OCI-LY1 (cell line): ENCODE results near the gene PRRC2C.

ENCODE experiments used
- H2AFZ ChIP-seq: fragments of 200-600 bp; sonication (generic), shearing (Covaris generic); 2 replicates; pipeline ENCODE4 v1.6.0; 2014; ENCODE audit warnings: antibody characterized with exemption, mild to moderate bottlenecking, low read length
- H3F3A ChIP-seq: fragments of 200-600 bp; sonication (generic), shearing (Covaris generic); 2 replicates; pipeline ENCODE4 v1.6.0; 2014; ENCODE audit warnings: mild to moderate bottlenecking, antibody characterized with exemption, low read length, moderate library complexity; ENCODE audit not compliant: insufficient read depth
- H3K27ac ChIP-seq: fragments of 200-600 bp; sonication (generic); 2 replicates; pipeline ENCODE4 v1.5.1; 2014; ENCODE audit warnings: low read length, mixed run types, mild to moderate bottlenecking, low read depth; ENCODE audit not compliant: poor library complexity, severe bottlenecking
- H3K27me3 ChIP-seq: fragments of 200-600 bp; sonication (generic); 2 replicates; pipeline ENCODE4 v1.6.0; 2014; ENCODE audit warnings: antibody characterized with exemption, mild to moderate bottlenecking, low read length, moderate library complexity; ENCODE audit not compliant: insufficient read depth
- H3K36me3 ChIP-seq: fragments of 200-600 bp; sonication (generic); 2 replicates; pipeline ENCODE4 v1.6.1; 2014; ENCODE audit warnings: mild to moderate bottlenecking, antibody characterized with exemption, low read length, moderate library complexity, mixed read lengths; ENCODE audit not compliant: insufficient read depth
- H3K4me1 ChIP-seq: fragments of 200-600 bp; sonication (generic); 2 replicates; pipeline ENCODE4 v1.5.1; 2014; ENCODE audit warnings: mild to moderate bottlenecking, low read length, moderate library complexity; ENCODE audit not compliant: insufficient read depth, severe bottlenecking
- H3K4me2 ChIP-seq: fragments of 200-600 bp; sonication (generic), shearing (Covaris generic); 2 replicates; pipeline ENCODE4 v1.6.1; 2014; ENCODE audit warnings: low read length
- H3K4me3 ChIP-seq: fragments of 200-600 bp; sonication (generic); 2 replicates; pipeline ENCODE4 v1.5.1; 2014; ENCODE audit warnings: low read length, low read depth, mild to moderate bottlenecking, mixed read lengths; ENCODE audit not compliant: poor library complexity, severe bottlenecking
- H3K79me2 ChIP-seq: fragments of 200-600 bp; shearing (Covaris generic); 2 replicates; pipeline ENCODE4 v1.6.1; 2016; ENCODE audit warnings: mixed run types, low read length, mixed read lengths; ENCODE audit not compliant: insufficient read depth
- H3K9ac ChIP-seq: fragments of 200-600 bp; sonication (generic), shearing (Covaris generic); 2 replicates; pipeline ENCODE4 v1.6.1; 2014; ENCODE audit warnings: mild to moderate bottlenecking, low read length, mixed read lengths
- H3K9me2 ChIP-seq: fragments of 200-600 bp; sonication (generic), shearing (Covaris generic); 2 replicates; pipeline ENCODE4 v1.6.1; 2014; ENCODE audit warnings: low read depth, mild to moderate bottlenecking, low read length, mixed read lengths
- H3K9me3 ChIP-seq: fragments of 200-600 bp; shearing (Covaris generic); 2 replicates; pipeline ENCODE4 v1.6.1; 2014; ENCODE audit warnings: low read length, mixed read lengths
- H4K20me1 ChIP-seq: fragments of 200-600 bp; sonication (generic), shearing (Covaris generic); 2 replicates; pipeline ENCODE4 v1.6.0; 2016; ENCODE audit warnings: mild to moderate bottlenecking, low read length; ENCODE audit not compliant: insufficient read depth
- CTCF ChIP-seq: fragments of 200-600 bp; sonication (generic), shearing (Covaris generic); IDR thresholded peaks from 2 replicates; pipeline ENCODE4 v1.5.1; 2017; ENCODE audit warnings: mild to moderate bottlenecking, antibody characterized with exemption, low read length, moderate library complexity, mixed read lengths
- EZH2 ChIP-seq: fragments of 200-600 bp; sonication (generic), shearing (Covaris generic); IDR thresholded peaks from 2 replicates; pipeline ENCODE4 v1.8.0; 2017; ENCODE audit warnings: borderline replicate concordance, mixed run types, mild to moderate bottlenecking, antibody characterized with exemption, low read length, moderate library complexity, mixed read lengths

Gene PRRC2C

GRCh38 chr1:171606402-171606941 is 121.1 kb downstream of the PRRC2C start:
- H3K36me3 ChIP-seq, result no peaks in the 10 kb centered on the region
- peaks cover 6% of the 10 kb centered on the region for H3K4me1 ChIP-seq
- H4K20me1 ChIP-seq, result no peaks in the 10 kb centered on the region
- no peaks in the 10 kb centered on the region for H3K9me3 ChIP-seq
- H2AFZ ChIP-seq, result peak overlapping the region; percentile 97
- no peaks in the 10 kb centered on the region for H3F3A ChIP-seq
- peak overlapping the region; percentile 36 for H3K27ac ChIP-seq
- H3K9me2 ChIP-seq, result no peaks in the 10 kb centered on the region
- H3K4me2 ChIP-seq, result no peak overlapping the region
- H3K4me3 ChIP-seq, result no peak overlapping the region
- no peak for TF ChIP-seq EZH2
- no peak for TF ChIP-seq CTCF
- H3K9ac ChIP-seq, result peak overlapping the region; percentile 37; the same call in 1 of the 2 replicates
- H3K79me2 ChIP-seq, result no peaks in the 10 kb centered on the region
- H3K27me3 ChIP-seq, result no peaks in the 10 kb centered on the region

- no peaks in the 10 kb centered on the region for H3K36me3 ChIP-seq
- H3K4me1 ChIP-seq, result peaks cover 8% of the 10 kb centered on the region
- no peaks in the 10 kb centered on the region for H3K9me3 ChIP-seq
- H2AFZ ChIP-seq, result no peak overlapping the region
- no peak overlapping the region for H3K4me3 ChIP-seq
- TF ChIP-seq EZH2 (no peak), CTCF (no peak)
- H3F3A ChIP-seq, result no peaks in the 10 kb centered on the region
- no peak overlapping the region for H3K4me2 ChIP-seq
- no peaks in the 10 kb centered on the region for H3K9me2 ChIP-seq
- no peak overlapping the region for H3K9ac ChIP-seq
- no peaks in the 10 kb centered on the region for H4K20me1 ChIP-seq
- no peaks in the 10 kb centered on the region for H3K79me2 ChIP-seq
- no peaks in the 10 kb centered on the region for H3K27me3 ChIP-seq
- H3K27ac ChIP-seq, result no peak overlapping the region
These were observed 125.1 kb downstream of the PRRC2C start for GRCh38 chr1:171610385-171610784.

- no peak overlapping the region for H3K27ac ChIP-seq
- H3K9ac ChIP-seq, result no peak overlapping the region
- H3F3A ChIP-seq, result no peaks in the 10 kb centered on the region
- TF ChIP-seq EZH2 (no peak), CTCF (no peak)
- peaks cover 11% of the 10 kb centered on the region for H3K4me1 ChIP-seq
- H3K4me3 ChIP-seq, result no peak overlapping the region
- no peaks in the 10 kb centered on the region for H3K27me3 ChIP-seq
- H3K36me3 ChIP-seq, result no peaks in the 10 kb centered on the region
- no peak overlapping the region for H3K4me2 ChIP-seq
- no peaks in the 10 kb centered on the region for H3K9me3 ChIP-seq
- no peaks in the 10 kb centered on the region for H3K9me2 ChIP-seq
- H2AFZ ChIP-seq, result no peak overlapping the region
- H3K79me2 ChIP-seq, result no peaks in the 10 kb centered on the region
- no peaks in the 10 kb centered on the region for H4K20me1 ChIP-seq
These were observed 126.0 kb downstream of the PRRC2C start for GRCh38 chr1:171611306-171611705.
